Esophagus squamous epithelium (tissue), 4 donors: Measurements from ENCODE around the gene FGD4.

Experiments used
- POLR2A ChIP-seq, 4 donors: fragments of 450-650 bp; IDR thresholded peaks; one replicate each; pipeline ENCODE4 v1.6.1; 2017; ENCODE audit warnings: antibody characterized with exemption in 4 of 4, mild to moderate bottlenecking in 4 of 4, moderate library complexity in 3 of 4
- TF ChIP-seq, protein P1 (sequence below), 6 experiments: fragments of 450-650 bp in 4 of 6; fragments of 200-600 bp in 2 of 6; sonication (generic) in 2 of 6; IDR thresholded peaks; one replicate each; pipeline ENCODE4 v1.5.1; 2016 to 2019; ENCODE audit warnings: antibody characterized with exemption in 6 of 6, mild to moderate bottlenecking in 4 of 6, moderate library complexity in 4 of 6

DNA sequence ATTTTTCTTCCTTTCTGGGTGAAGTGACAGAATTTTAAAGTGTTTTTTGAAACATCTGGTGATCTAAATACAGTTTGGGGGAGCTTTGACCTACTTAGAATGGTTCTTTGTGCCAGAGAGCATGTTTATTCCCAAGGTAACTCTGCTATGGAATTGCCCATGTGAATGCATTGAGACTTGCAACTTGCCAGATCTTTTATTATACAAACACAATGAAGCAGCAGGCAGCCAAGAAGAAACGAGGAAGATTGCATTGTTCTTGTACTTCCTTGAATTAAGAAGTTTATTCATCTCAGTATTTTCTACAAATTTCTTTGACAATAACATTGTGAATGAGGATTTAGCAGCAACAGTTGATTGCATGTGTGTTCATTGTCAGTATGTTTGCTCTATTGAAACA is 55.5 kb downstream of the FGD4 start:
- TF ChIP-seq, protein P1, sequence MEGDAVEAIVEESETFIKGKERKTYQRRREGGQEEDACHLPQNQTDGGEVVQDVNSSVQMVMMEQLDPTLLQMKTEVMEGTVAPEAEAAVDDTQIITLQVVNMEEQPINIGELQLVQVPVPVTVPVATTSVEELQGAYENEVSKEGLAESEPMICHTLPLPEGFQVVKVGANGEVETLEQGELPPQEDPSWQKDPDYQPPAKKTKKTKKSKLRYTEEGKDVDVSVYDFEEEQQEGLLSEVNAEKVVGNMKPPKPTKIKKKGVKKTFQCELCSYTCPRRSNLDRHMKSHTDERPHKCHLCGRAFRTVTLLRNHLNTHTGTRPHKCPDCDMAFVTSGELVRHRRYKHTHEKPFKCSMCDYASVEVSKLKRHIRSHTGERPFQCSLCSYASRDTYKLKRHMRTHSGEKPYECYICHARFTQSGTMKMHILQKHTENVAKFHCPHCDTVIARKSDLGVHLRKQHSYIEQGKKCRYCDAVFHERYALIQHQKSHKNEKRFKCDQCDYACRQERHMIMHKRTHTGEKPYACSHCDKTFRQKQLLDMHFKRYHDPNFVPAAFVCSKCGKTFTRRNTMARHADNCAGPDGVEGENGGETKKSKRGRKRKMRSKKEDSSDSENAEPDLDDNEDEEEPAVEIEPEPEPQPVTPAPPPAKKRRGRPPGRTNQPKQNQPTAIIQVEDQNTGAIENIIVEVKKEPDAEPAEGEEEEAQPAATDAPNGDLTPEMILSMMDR (IDR thresholded peaks at IDR 0.05) = no peak
- TF ChIP-seq POLR2A (IDR thresholded peaks at IDR 0.05) = no peak
